ENCODE data around the gene UCP1.

UCP1 gene

DNA sequence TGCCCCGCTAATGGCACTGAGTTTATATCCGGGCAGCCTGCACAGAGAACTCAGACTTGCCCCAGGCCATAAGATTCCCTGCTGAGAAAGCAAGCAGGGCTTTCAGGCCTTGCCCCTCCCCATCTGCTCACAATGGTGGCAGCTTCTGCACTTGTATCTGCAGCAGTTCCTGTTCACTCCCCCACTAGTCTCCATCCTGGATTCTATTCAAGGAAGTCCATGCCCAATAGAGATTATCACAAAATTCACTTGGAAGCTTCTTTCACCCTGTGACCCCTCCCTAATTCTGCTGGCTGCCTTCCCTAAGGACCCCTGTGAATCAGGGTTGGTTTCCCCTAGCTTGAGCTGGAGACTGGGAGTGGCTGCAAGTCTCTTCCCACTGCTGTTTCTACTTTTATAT lies 34.5 kb upstream of the UCP1 start:
- no peaks in the 10 kb centered on the region for H3K36me3 ChIP-seq
- H3K4me3 ChIP-seq, result no peak overlapping the region
- no peaks in the 10 kb centered on the region for H4K20me1 ChIP-seq
- H3K4me2 ChIP-seq, result peak overlapping the region in 4 of 11 experiments; percentile 8 to 39 (median 25); a peak in 4 of 22 replicates
- H3K27ac ChIP-seq, result no peak overlapping the region
- H3K9me3 ChIP-seq (replicated peaks in 1 of 11), result no peaks in the 10 kb centered on the region
- H3K9ac ChIP-seq, result no peak overlapping the region
- TF ChIP-seq Cebpa-rat (IDR thresholded peaks at IDR 0.05), result no peak
- H3K4me1 ChIP-seq, result peaks cover 0 to 10% (median 0%) of the 10 kb centered on the region in 10 experiments; a peak in 3 of 20 replicates
- H3K27me3 ChIP-seq, result no peaks in the 10 kb centered on the region

GRCh38 chr4:140602714-140603113 lies 34.0 kb upstream of the UCP1 start:
- no peak overlapping the region for H3K4me3 ChIP-seq
- H3K9ac ChIP-seq, result no peak overlapping the region
- no peaks in the 10 kb centered on the region for H3K36me3 ChIP-seq

GRCh38 chr4:140600408-140600807 lies 31.6 kb upstream of the UCP1 start:
- no peak for TF ChIP-seq Cebpa-rat (IDR thresholded peaks at IDR 0.05)
- Histone ChIP-seq H3K4me1 (peaks cover 0 to 6% (median 0%) of the 10 kb centered on the region in 10 experiments; a peak in 3 of 20 replicates), H3K36me3 (no peaks in the 10 kb centered on the region), H3K27me3 (no peaks in the 10 kb centered on the region), H3K4me2 (no peak overlapping the region), H3K4me3 (no peak overlapping the region), H3K27ac (no peak overlapping the region), H3K9ac (no peak overlapping the region), H3K9me3 (replicated peaks in 1 of 11) (no peaks in the 10 kb centered on the region), H4K20me1 (no peaks in the 10 kb centered on the region)

More at GRCh38 chr4:140602714-140603113, 34.0 kb upstream of the UCP1 start:
- Histone ChIP-seq H3K4me1 (peaks cover 0 to 6% (median 0%) of the 10 kb centered on the region in 10 experiments; a peak in 3 of 20 replicates), H3K27me3 (no peaks in the 10 kb centered on the region), H3K4me2 (peak overlapping the region in 4 of 11 experiments; percentile 8 to 39 (median 25); a peak in 4 of 22 replicates), H3K27ac (no peak overlapping the region), H4K20me1 (no peaks in the 10 kb centered on the region), H3K9me3 (replicated peaks in 1 of 11) (no peaks in the 10 kb centered on the region)
- TF ChIP-seq Cebpa-rat (IDR thresholded peaks at IDR 0.05), result no peak

- Histone ChIP-seq H3K27ac (no peak overlapping the region), H3K4me1 (no peaks in the 10 kb centered on the region), H3K36me3 (no peaks in the 10 kb centered on the region), H3K9me3 (replicated peaks in 1 of 11) (peaks cover 0 to 14% (median 7%) of the 10 kb centered on the region in 11 experiments; a peak in 11 of 22 replicates), H3K4me2 (no peak overlapping the region), H3K27me3 (no peaks in the 10 kb centered on the region), H3K9ac (no peak overlapping the region), H4K20me1 (no peaks in the 10 kb centered on the region), H3K4me3 (no peak overlapping the region)
- TF ChIP-seq Cebpa-rat (IDR thresholded peaks at IDR 0.05), result no peak
Observed at GRCh38 chr4:140595065-140595464, 26.3 kb upstream of the UCP1 start.

DNA sequence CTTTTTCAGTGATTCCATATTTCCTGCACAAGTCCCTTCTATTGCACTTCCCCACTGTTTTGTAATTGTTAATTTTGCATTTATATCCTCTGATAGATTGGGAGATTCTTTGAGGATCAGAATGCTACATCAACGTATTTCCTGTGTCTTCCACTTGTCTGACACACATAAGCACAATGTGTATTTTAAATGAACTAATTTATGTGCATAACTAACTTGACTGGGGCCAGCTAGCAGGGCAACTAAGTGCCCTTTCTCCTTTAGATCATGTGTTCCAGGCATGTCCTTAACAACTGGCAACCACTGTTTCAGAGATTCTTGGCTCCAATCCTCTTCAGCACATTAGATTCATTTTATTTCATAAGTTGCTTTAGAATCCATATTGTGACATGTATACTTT lies 15.7 kb upstream of the UCP1 start:
- TF ChIP-seq Cebpa-rat (IDR thresholded peaks at IDR 0.05), result no peak
- Histone ChIP-seq H3K9me3 (replicated peaks in 1 of 11) (no peaks in the 10 kb centered on the region), H3K4me1 (no peaks in the 10 kb centered on the region), H3K9ac (no peak overlapping the region), H3K4me2 (no peak overlapping the region), H3K27ac (no peak overlapping the region), H4K20me1 (no peaks in the 10 kb centered on the region), H3K4me3 (no peak overlapping the region), H3K36me3 (no peaks in the 10 kb centered on the region), H3K27me3 (no peaks in the 10 kb centered on the region)

DNA sequence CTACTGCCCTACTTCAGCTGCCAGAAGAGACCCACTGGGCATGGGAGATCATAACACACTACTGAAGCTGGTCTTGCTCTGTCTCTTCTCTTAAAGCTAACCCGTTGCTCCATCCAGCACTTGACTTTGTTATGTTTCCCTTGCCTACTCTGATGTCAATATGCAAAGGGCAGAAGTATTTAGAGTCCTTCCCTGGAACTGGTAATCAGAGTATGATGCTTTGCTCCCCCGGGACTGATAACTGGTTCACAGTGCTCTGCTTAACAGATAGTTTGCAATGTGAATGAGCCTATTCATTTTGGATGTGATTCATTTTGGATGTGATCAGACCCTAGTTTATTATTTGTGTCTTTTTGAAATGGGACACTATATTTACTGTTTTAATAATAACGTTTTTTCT lies 12.3 kb upstream of the UCP1 start:
- Histone ChIP-seq H4K20me1 (no peaks in the 10 kb centered on the region), H3K4me1 (no peaks in the 10 kb centered on the region), H3K9me3 (replicated peaks in 1 of 11) (no peaks in the 10 kb centered on the region), H3K4me3 (no peak overlapping the region), H3K27ac (no peak overlapping the region), H3K4me2 (no peak overlapping the region), H3K27me3 (no peaks in the 10 kb centered on the region), H3K36me3 (no peaks in the 10 kb centered on the region), H3K9ac (no peak overlapping the region)
- no peak for TF ChIP-seq Cebpa-rat (IDR thresholded peaks at IDR 0.05)

- Histone ChIP-seq H3K4me3 (no peak overlapping the region), H3K4me1 (no peaks in the 10 kb centered on the region), H3K9me3 (replicated peaks in 1 of 11) (no peaks in the 10 kb centered on the region), H3K27ac (no peak overlapping the region), H3K9ac (no peak overlapping the region), H3K27me3 (no peaks in the 10 kb centered on the region), H3K4me2 (no peak overlapping the region), H4K20me1 (no peaks in the 10 kb centered on the region), H3K36me3 (no peaks in the 10 kb centered on the region)
- no peak for TF ChIP-seq Cebpa-rat (IDR thresholded peaks at IDR 0.05)
Observed at GRCh38 chr4:140579278-140579677, 10.5 kb upstream of the UCP1 start.

DNA sequence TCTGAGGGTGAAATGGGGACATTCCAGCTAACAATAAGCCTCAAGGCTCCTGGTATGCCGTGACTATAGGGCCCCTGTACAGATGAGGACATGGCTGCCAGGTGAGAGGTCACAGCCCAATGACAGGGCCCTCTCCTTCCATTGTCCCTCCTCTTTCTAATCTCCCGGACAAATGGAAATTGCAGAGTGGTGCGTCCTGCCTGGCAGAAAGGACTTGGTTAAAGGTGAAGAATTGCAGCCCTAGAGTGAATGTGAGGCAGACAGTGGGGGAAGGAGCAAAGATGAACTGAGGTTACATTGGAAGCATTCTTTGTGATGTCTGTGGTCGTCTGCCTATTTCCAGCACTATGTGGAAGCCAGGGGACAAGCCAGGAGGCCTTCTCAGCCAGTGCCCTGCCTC lies 6.7 kb upstream of the UCP1 start:
- H3K9me3 ChIP-seq (replicated peaks in 1 of 11), result peaks cover 0 to 15% (median 8%) of the 10 kb centered on the region in 11 experiments; a peak in 12 of 22 replicates
- H3K4me1 ChIP-seq, result no peaks in the 10 kb centered on the region
- no peaks in the 10 kb centered on the region for H3K27me3 ChIP-seq
- no peaks in the 10 kb centered on the region for H3K36me3 ChIP-seq
- H3K4me2 ChIP-seq, result no peak overlapping the region
- no peak overlapping the region for H3K27ac ChIP-seq
- no peak overlapping the region for H3K9ac ChIP-seq
- TF ChIP-seq Cebpa-rat (IDR thresholded peaks at IDR 0.05), result no peak
- no peak overlapping the region for H3K4me3 ChIP-seq
- H4K20me1 ChIP-seq, result no peaks in the 10 kb centered on the region

DNA sequence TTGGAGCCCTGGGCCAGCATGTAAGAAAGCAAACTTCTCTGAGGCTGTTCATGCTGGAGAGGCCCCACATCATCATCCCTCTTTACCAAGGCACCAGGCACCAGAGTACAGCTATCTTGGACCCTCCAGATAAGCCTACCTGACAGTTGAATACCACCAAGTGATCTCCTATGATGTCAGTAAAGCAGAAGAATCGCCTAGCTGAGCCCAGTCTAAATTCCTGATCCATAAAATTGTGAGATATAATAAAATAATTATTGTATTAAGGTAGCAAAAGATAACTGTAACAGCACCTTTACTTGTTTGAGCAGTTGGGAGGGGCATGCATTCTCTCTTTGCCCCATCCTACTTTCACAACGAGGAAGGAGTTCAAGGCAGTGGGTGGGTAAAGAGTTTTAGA lies 2.9 kb upstream of the UCP1 start:
- Histone ChIP-seq H3K4me2 (no peak overlapping the region), H3K4me3 (no peak overlapping the region), H3K9me3 (replicated peaks in 1 of 11) (peaks cover 13 to 27% (median 20%) of the 10 kb centered on the region in 11 experiments), H3K4me1 (peaks cover 10 to 17% (median 13%) of the 10 kb centered on the region in 10 experiments), H3K9ac (no peak overlapping the region), H3K36me3 (no peaks in the 10 kb centered on the region), H4K20me1 (no peaks in the 10 kb centered on the region), H3K27me3 (peaks cover 11 to 23% (median 20%) of the 10 kb centered on the region in 11 experiments; a peak in 20 of 22 replicates), H3K27ac (no peak overlapping the region)
- TF ChIP-seq Cebpa-rat (IDR thresholded peaks at IDR 0.05), result no peak

DNA sequence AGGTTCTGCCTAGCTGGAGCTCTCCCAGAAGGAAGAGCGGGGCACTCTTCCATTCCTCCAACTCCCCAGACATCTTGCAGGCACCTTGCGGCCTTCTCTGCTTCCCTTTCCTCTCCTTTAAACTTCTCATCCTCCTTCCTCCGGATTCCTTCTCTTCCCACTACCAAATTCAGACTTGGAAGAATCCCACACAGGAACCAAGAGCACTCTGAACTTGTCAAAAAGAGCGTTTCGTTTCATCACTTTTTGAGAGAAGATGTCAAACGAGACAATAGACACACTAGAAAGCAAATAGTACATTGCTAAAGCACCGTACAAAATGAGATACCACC lies 512 bp upstream of the UCP1 start:
- Histone ChIP-seq H3K9me3 (replicated peaks in 1 of 11) (peaks cover 13 to 27% (median 20%) of the 10 kb centered on the region in 11 experiments), H3K27me3 (peaks cover 11 to 23% (median 20%) of the 10 kb centered on the region in 11 experiments; a peak in 20 of 22 replicates), H3K27ac (no peak overlapping the region), H3K36me3 (no peaks in the 10 kb centered on the region), H3K4me2 (no peak overlapping the region), H4K20me1 (no peaks in the 10 kb centered on the region), H3K4me3 (no peak overlapping the region), H3K9ac (no peak overlapping the region), H3K4me1 (peaks cover 10 to 17% (median 13%) of the 10 kb centered on the region in 10 experiments)
- TF ChIP-seq Cebpa-rat (IDR thresholded peaks at IDR 0.05), result no peak
